Liver (tissue), 3 donors: Measurements from ENCODE around the gene UROC1.

Experiments used
- ATF3 ChIP-seq: IDR thresholded peaks from 2 replicates; pipeline ENCODE4 v1.6.1; 2016; ENCODE audit warnings: antibody characterized with exemption
- CTCF ChIP-seq: fragments of 150-350 bp; IDR thresholded peaks from 2 replicates; pipeline ENCODE4 v1.5.1; 2017; ENCODE audit warnings: improper control_type of control experiment, low read depth, low read length; ENCODE audit not compliant: missing input control
- FOXA1 ChIP-seq: IDR thresholded peaks from 2 replicates; pipeline ENCODE4 v1.6.1; 2016; ENCODE audit warnings: antibody characterized with exemption
- GABPA ChIP-seq, 2 donors: IDR thresholded peaks in 1 of 2; conservative IDR thresholded peaks in 1 of 2; 2 replicates each; pipeline ENCODE4 v1.6.1; 2016; ENCODE audit warnings: antibody characterized with exemption in 2 of 2, mild to moderate bottlenecking in 1 of 2, moderate library complexity in 1 of 2
- MAX ChIP-seq: IDR thresholded peaks from 2 replicates; pipeline ENCODE4 v1.6.1; 2016; ENCODE audit warnings: antibody characterized with exemption
- RAD21 ChIP-seq, 2 donors: IDR thresholded peaks; 2 replicates each; pipeline ENCODE4 v1.6.1; 2016; ENCODE audit warnings: antibody characterized with exemption in 2 of 2, mild to moderate bottlenecking in 2 of 2
- REST ChIP-seq: IDR thresholded peaks from 2 replicates; pipeline ENCODE4 v1.6.1; 2016; ENCODE audit warnings: antibody characterized with exemption, mild to moderate bottlenecking
- TAF1 ChIP-seq: conservative IDR thresholded peaks from 2 replicates; pipeline ENCODE4 v1.6.1; 2016; ENCODE audit warnings: antibody characterized with exemption, mild to moderate bottlenecking
- YY1 ChIP-seq: IDR thresholded peaks from 2 replicates; pipeline ENCODE4 v1.6.1; 2016; ENCODE audit warnings: antibody characterized with exemption, mild to moderate bottlenecking
- ZBTB33 ChIP-seq: IDR thresholded peaks from 2 replicates; pipeline ENCODE4 v1.6.1; 2016; ENCODE audit warnings: antibody characterized with exemption
- donor health status: healthy.
- donor health status: healthy.

- TF ChIP-seq RAD21 (IDR thresholded peaks at IDR 0.05) (no peak), ATF3 (no peak), CTCF (no peak), FOXA1 (no peak), GABPA (IDR thresholded peaks at IDR 0.05 in 1 of 2, conservative IDR thresholded peaks at IDR 0.05 in 1 of 2) (no peak), TAF1 (no peak), REST (no peak), ZBTB33 (no peak), YY1 (no peak), MAX (no peak)
Observed at GRCh38 chr3:126450219-126450618, 67.4 kb downstream of the UROC1 start.
